ENCODE data around the gene HIF3A.

DNA sequence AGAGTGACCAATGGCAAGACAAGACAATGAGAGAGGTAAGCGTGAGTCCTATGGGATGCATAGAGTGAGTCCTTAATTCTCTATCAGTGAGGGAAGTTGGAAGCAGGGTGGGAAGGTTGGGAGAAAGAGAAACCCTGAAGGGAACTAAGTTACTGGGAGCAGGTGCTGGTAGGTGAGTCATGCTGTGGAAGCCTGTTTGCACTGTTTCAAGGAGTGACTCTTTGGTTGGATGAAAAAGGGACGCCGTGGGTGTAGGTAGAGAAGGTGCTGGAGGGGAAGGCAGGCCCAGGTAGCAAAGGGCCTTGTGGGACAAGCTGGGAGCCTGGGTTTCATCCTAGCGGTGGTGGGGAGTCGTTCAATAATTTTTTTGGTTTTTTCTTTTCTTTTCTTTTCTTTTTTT, 45.4 kb upstream of the HIF3A start:
- TF ChIP-seq POLR2A (IDR thresholded peaks at IDR 0.05; ENCODE audit: low read depth, low read length) (no peak), POLR2AphosphoS5 (IDR thresholded peaks at IDR 0.05; ENCODE audit: insufficient read depth, low read depth, low read length) (no peak), EZH2 (IDR thresholded peaks at IDR 0.05; ENCODE audit: borderline replicate concordance, low read depth, low read length, severe bottlenecking) (no peak), MYC (IDR thresholded peaks at IDR 0.05; ENCODE audit: low read depth, low read length) (no peak)
- TF ChIP-seq, protein P1, sequence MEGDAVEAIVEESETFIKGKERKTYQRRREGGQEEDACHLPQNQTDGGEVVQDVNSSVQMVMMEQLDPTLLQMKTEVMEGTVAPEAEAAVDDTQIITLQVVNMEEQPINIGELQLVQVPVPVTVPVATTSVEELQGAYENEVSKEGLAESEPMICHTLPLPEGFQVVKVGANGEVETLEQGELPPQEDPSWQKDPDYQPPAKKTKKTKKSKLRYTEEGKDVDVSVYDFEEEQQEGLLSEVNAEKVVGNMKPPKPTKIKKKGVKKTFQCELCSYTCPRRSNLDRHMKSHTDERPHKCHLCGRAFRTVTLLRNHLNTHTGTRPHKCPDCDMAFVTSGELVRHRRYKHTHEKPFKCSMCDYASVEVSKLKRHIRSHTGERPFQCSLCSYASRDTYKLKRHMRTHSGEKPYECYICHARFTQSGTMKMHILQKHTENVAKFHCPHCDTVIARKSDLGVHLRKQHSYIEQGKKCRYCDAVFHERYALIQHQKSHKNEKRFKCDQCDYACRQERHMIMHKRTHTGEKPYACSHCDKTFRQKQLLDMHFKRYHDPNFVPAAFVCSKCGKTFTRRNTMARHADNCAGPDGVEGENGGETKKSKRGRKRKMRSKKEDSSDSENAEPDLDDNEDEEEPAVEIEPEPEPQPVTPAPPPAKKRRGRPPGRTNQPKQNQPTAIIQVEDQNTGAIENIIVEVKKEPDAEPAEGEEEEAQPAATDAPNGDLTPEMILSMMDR (IDR thresholded peaks at IDR 0.05; ENCODE audit: extremely low read depth in 1 of 2, insufficient read depth in 1 of 2, low read depth in 1 of 2, low read length in 2 of 2) = no peak
- TF ChIP-seq, protein P2, sequence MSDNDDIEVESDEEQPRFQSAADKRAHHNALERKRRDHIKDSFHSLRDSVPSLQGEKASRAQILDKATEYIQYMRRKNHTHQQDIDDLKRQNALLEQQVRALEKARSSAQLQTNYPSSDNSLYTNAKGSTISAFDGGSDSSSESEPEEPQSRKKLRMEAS (IDR thresholded peaks at IDR 0.05; ENCODE audit: insufficient read depth, insufficient read length) = no peak
